Measurements from ENCODE around the gene SYVN1.

DNA sequence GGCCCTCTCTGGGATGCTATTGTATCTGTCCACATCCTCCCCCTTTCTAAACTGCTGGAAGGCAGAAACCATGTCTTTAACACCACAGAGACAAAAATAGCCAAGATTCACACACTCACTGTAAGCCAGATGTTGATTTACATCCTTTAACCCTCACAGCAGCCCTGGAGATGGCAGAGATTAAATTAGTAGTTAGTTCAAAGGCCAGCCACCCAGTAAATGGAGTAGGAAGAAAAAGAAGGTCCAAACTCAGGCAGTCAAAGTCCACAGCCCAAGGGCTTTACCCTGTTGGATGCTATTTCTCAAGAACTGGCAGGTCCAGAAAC lies 14.7 kb downstream of the SYVN1 start:
- TF ChIP-seq, protein P1, sequence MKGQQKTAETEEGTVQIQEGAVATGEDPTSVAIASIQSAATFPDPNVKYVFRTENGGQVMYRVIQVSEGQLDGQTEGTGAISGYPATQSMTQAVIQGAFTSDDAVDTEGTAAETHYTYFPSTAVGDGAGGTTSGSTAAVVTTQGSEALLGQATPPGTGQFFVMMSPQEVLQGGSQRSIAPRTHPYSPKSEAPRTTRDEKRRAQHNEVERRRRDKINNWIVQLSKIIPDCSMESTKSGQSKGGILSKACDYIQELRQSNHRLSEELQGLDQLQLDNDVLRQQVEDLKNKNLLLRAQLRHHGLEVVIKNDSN (IDR thresholded peaks at IDR 0.05; ENCODE audit: borderline replicate concordance, low read depth) = no peak
- TF ChIP-seq CHD2 (IDR thresholded peaks at IDR 0.05; ENCODE audit: low read length, partially characterized antibody) = no peak
- TF ChIP-seq, protein P2, sequence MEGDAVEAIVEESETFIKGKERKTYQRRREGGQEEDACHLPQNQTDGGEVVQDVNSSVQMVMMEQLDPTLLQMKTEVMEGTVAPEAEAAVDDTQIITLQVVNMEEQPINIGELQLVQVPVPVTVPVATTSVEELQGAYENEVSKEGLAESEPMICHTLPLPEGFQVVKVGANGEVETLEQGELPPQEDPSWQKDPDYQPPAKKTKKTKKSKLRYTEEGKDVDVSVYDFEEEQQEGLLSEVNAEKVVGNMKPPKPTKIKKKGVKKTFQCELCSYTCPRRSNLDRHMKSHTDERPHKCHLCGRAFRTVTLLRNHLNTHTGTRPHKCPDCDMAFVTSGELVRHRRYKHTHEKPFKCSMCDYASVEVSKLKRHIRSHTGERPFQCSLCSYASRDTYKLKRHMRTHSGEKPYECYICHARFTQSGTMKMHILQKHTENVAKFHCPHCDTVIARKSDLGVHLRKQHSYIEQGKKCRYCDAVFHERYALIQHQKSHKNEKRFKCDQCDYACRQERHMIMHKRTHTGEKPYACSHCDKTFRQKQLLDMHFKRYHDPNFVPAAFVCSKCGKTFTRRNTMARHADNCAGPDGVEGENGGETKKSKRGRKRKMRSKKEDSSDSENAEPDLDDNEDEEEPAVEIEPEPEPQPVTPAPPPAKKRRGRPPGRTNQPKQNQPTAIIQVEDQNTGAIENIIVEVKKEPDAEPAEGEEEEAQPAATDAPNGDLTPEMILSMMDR (IDR thresholded peaks at IDR 0.05) = no peak
- TF ChIP-seq, protein P3, sequence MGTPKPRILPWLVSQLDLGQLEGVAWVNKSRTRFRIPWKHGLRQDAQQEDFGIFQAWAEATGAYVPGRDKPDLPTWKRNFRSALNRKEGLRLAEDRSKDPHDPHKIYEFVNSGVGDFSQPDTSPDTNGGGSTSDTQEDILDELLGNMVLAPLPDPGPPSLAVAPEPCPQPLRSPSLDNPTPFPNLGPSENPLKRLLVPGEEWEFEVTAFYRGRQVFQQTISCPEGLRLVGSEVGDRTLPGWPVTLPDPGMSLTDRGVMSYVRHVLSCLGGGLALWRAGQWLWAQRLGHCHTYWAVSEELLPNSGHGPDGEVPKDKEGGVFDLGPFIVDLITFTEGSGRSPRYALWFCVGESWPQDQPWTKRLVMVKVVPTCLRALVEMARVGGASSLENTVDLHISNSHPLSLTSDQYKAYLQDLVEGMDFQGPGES (IDR thresholded peaks at IDR 0.05; ENCODE audit: low read depth, low read length) = no peak
